Activated T-helper 1 cell treated with Interleukin-2 at 50 U/mL for 16 hours (primary cell): ENCODE data around the gene HSFX3.
"Not testable (repeated sequence)": the region's sequence is repeated elsewhere in the genome, so short reads cannot be mapped to it uniquely, and the experiment has no call there.

ENCODE experiments used
- DNase-seq: peaks from one replicate; pipeline ENCODE4 v3.0.0-alpha.2; 2020; ENCODE audit warnings: low read depth

HSFX3 gene

GRCh38 chrX:149549701-149550100, at the start of gene HSFX3:
Gene HSFX3 (minus strand): TSS chrX:149549924. CDS start chrX:149549852, 72 bp downstream.
- not testable (repeated sequence) for DNase-seq

- DNase-seq: not testable (repeated sequence)
Observed at GRCh38 chrX:149598603-149599002, 48.9 kb upstream of the HSFX3 start.

DNA sequence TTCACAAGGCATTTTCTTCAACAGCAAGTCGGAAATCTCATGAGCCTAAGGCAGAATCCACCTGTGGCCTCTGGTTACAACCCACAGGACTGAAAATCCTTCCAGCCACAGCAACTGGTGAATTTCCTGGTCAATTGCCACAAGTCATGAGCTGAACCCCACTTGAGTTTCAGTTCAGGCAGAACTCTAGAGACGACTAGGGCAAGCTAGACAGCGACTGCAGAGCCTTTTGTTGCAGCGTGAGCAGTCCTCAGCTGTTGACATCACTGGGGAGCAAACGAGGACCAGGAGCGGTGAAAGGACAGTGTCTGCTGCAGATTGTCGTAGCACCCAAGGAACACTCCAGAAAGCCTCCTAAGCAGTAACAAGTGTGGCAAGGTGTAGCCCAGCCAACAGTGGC, 46.2 kb upstream of the HSFX3 start:
- not testable (repeated sequence) for DNase-seq

- DNase-seq: not testable (repeated sequence)
Observed at GRCh38 chrX:149595214-149595613, 45.5 kb upstream of the HSFX3 start, which contains the start of gene HSFX2. Gene HSFX2 (minus strand): TSS chrX:149595314. CDS start chrX:149594700, 614 bp downstream.

- DNase-seq: not testable (repeated sequence)
Observed at GRCh38 chrX:149590993-149591392, 41.3 kb upstream of the HSFX3 start.

GRCh38 chrX:149587359-149587758, 37.6 kb upstream of the HSFX3 start, which contains the start of gene MAGEA9B:
Gene MAGEA9B (minus strand): TSS chrX:149587459. CDS start chrX:149583179, 4,280 bp downstream.
- not testable (repeated sequence) for DNase-seq

GRCh38 chrX:149585631-149586030, 35.9 kb upstream of the HSFX3 start:
- DNase-seq: not testable (repeated sequence)

- not testable (repeated sequence) for DNase-seq
Observed at GRCh38 chrX:149573456-149573855, 23.7 kb upstream of the HSFX3 start.

DNA sequence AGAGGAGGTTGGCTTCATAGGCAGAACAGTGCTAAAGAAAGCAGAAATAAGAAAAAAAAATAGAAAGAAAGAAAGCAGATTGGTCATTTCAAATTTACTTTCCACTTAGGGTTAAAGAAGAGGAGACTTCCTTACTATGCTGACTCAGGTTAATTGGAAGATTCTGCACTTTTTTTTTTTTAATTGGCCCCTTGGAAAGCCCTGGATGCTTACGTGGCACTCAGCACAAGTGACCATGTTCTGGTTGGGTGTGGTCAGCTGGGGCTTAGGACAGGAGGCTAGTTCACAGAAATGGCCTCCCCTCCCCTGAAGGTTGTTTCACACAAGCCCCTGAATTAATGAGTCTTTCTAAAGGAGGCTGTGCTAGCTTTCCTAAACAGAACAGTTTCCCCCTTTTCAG, 23.0 kb upstream of the HSFX3 start:
- DNase-seq: no peak

- DNase-seq: no peak
Observed at GRCh38 chrX:149571770-149572169, 22.0 kb upstream of the HSFX3 start.

GRCh38 chrX:149570668-149571067, 20.9 kb upstream of the HSFX3 start:
- DNase-seq: no peak

GRCh38 chrX:149569770-149570169, 20.0 kb upstream of the HSFX3 start:
- DNase-seq: no peak

GRCh38 chrX:149568701-149569296, 19.1 kb upstream of the HSFX3 start:
- no peak for DNase-seq

GRCh38 chrX:149567621-149568417, 18.1 kb upstream of the HSFX3 start:
- DNase-seq: no peak

GRCh38 chrX:149563359-149563758, 13.6 kb upstream of the HSFX3 start:
- DNase-seq: no peak

DNA sequence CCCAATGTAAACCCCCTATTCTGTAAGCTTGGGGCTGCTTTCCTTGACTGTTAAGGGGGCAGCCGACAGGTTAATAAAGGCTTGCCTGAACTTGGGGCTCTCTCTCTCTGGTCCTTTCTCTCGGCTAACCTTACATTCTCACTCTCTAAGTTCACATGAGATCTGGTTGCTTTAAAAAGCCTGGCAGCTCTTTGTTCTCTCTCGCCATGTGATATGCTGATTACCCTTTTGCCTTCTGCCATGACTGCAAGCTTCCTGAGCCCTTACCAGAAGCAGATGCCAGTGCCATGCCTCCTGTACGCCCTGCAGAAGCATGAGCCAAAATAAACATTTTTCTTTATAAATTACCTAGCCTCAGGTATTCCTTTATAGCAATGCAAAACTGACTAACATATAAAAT, 5.5 kb upstream of the HSFX3 start:
- not testable (repeated sequence) for DNase-seq

DNA sequence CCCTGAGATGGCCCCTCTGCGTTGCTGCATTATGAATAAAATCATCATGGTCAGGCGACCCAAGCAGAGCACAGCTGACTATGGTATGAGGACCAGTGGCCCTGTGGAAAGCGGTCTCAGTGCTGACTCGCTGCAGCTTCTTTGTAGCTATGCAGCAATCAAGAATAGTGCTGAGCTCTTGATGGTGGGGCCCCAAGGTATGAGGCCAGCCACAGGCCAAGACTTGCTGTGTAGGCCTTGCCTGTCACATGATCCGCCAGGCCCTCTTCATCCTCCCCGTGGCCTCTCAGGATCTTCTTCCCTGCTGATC, 2.2 kb upstream of the HSFX3 start:
- not testable (repeated sequence) for DNase-seq

DNA sequence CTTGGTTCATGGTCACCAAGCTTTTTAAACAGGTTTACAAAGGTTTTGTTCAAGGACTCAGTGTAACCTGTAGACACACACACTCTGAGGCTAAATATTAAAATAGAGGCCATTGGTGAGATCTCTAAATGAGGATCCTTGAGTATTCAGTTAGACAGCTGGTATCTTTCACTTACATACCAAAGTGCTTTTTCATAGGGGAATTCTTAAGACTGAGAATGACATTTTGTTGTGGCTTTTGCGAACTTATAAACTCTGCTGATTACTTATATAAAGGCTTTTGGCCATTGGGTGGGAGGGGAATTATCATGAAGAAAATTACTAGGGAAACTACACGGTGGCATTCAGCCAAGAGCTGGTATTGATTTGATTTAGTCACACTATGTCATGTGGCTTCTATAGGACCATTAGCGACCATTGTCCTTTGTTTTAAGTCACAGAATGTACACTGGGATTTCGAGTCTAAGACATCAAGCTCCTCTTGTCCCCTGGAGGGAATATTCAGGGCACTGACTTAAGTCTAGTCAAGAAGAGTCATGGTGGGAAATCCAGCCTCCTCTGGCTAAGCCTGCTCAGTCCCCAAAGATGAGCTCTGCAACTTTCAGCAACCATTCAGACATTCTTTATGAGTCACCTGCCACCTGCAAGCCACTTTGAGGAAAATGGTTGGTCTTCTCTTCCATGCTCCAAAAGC, 1.7 kb upstream of the HSFX3 start:
- DNase-seq: not testable (repeated sequence)

GRCh38 chrX:149550454-149550853, 730 bp upstream of the HSFX3 start:
- not testable (repeated sequence) for DNase-seq

DNA sequence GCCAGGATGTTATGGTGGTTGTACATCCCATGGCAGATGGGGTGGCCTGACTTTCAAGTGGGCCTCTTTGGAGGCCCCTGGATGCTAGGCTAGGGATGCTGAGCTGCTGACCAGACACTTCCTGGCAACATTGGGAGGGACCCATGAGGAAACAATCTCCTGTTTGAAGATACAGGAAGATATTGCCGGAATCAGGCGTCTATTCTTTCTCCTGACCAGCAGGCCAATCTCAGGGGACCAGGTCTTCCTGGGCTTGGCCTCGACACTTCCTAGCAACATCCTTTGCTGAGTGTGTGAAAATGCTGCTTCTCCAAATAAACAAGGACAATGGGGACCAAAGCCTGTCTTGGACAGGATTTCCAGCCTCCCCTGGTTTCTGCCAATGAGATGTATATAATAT, 1.9 kb downstream of the HSFX3 start:
- not testable (repeated sequence) for DNase-seq

- DNase-seq: not testable (repeated sequence)
Observed at GRCh38 chrX:149546962-149547361, 2.8 kb downstream of the HSFX3 start.
